Activated CD4-positive, CD25-positive, alpha-beta regulatory T cell treated with anti-CD3 and anti-CD28 coated beads, Interleukin-2, amount 50 U/mL, for 72 hours (primary cell): ENCODE results near the gene MGAT4B.
"Not testable (repeated sequence)": the region's sequence is repeated elsewhere in the genome, so short reads cannot be mapped to it uniquely, and the experiment has no call there.

ENCODE experiments used
- DNase-seq: peaks from one replicate; pipeline ENCODE4 v3.0.0; 2021

MGAT4B gene

DNA sequence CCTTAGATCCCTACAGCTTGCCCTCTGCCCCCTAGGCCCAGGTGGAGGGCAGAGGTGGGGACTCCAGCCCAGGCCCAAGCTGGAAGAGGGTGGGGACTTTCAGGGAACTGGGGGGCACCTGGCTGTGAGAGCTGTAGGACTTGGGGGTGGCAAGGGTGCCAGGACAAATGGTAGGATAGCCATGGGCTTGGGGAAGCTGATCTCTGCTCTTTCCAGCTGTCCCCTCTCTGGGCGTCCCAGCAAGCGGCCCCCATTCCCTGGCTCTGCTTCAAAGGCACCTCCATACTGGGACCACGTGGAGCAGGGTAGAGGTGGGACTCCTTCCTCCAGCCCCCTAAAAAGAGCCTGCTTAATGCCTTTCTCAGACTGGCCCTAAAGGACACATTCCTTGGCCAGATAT is 12.5 kb downstream of the MGAT4B start:
- no peak for DNase-seq

DNA sequence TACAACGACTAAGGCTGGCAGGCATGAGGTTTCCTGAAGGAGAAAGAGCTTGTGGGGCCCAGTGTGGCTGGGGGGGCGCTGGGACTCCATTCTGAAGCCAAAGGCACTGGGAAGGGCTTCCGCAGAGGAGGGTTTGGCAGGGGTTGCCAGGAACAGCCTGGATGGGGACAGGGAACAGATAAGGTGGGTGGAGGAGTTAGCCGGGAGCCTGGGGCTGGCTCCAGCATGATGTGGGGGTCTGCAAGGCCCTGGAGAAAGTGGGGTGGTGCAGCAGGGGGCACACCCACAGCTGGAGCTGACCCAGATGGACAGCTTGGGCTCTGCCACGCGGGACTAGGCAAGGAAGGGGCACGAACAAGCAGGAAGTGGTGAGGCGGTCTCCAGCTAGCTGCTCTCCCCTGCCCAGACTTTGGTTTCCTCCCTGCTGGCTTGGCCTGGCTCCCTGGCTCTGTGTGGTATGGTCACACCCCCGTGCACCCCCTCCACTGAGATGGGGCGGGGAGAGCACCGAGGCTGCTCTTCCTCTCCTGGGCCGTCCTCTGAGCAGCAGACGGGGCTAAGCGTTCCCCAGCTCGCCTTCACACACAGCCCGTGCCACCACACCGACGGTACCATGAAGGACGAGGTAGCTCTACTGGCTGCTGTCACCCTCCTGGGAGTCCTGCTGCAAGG is 13.1 kb downstream of the MGAT4B start, which contains the start of gene LTC4S:
Gene LTC4S, plus strand, starts transcription at position 519 of the 672 bp plus-strand sequence. Its CDS starts 95 bp downstream, at position 614.
- DNase-seq = no peak

DNA sequence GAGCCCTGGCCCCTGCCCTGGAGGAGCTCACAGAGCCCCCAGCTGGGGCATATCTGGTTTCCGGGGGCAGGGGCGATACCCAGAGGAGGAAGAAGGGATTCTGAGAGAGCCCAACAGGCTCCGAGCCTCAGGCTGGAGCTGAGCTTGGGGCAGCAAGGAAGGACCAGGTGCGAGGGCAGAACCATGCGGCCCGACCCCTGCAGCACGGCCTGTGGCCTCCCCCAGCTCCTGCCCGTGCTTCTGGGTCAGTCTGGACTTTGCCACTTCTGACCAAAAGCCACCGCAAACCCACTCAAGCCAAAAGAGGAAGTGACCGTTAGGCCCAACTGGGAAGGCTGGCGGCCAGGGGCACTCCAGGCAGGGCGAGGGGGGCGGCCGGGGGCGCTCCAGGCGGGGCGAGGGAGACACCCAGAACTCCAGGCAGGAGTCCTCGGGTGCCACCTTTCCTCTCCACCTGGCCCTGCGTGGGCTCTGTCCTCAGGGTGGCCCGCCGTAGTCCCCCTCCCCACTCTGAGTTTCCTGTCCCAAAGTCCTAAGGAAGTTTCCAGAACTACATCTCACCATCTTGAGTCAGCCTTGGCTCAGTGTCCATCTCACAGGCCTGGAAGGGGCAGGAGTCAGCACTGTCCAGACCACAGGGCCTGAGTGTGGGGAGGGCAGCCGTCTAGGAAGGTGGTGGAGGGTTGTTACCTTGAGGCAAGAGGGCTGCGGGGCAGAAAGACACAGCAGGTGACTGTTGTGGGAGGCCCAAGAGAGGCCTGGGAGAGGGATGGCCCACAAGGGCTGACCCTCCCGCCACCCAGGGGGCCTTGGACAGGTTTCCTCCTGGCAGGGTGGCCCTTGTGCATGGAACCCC is 13.8 kb downstream of the MGAT4B start:
- DNase-seq = no peak

DNA sequence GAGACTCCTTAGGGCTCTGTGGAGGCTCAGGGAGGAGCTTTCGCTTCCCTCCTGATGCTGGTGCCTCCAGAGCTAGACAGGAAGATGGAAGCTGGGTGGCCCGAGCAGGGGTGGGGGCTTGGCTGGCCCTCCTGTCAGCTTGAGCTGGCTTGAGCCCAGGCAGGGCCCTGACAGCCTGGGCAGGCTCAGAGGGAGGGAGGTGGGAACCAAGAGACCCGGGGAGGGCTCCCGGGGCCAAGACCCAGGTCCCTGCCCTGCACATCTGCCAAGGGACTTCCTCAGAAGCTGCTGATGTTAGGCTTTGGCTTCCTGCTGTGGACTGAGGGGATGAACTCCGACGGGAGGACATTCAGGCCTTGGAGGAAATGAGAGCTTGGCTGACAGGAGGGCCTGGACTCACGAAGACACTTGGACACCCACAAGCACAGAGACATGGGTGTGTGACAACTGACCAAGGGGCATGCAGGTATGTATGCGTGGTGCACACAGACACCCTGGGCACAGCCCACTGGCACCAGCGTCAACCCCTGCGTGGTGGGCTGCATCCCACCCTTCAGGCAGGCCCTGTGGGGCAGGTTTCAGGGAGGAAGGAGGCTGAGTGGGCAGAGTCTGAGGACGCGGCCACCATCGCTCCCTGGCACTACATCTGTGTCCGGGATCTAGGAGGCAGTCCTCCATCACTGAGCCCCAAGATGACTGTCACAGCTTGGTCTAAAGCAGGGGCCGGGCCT is 14.6 kb downstream of the MGAT4B start:
- no peak for DNase-seq

DNA sequence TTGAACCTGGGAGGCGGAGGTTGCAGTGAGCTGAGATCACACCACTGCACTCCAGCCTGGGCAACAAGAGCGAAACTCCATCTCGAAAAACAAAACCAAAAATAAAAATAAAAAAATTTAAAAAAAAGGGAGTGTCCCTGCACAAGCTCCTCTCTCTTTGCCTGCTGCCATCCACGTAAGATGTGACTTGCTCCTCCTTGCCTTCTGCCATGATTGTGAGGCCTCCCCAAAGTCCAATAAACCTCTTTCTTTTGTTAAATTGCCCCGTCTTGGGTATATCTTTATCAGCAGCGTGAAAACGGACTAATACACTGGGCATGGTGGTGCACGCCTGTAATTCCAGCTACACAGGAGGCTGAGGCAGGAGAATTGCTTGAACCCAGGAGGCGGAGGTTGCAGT is 17.4 kb downstream of the MGAT4B start:
- DNase-seq = not testable (repeated sequence)

DNA sequence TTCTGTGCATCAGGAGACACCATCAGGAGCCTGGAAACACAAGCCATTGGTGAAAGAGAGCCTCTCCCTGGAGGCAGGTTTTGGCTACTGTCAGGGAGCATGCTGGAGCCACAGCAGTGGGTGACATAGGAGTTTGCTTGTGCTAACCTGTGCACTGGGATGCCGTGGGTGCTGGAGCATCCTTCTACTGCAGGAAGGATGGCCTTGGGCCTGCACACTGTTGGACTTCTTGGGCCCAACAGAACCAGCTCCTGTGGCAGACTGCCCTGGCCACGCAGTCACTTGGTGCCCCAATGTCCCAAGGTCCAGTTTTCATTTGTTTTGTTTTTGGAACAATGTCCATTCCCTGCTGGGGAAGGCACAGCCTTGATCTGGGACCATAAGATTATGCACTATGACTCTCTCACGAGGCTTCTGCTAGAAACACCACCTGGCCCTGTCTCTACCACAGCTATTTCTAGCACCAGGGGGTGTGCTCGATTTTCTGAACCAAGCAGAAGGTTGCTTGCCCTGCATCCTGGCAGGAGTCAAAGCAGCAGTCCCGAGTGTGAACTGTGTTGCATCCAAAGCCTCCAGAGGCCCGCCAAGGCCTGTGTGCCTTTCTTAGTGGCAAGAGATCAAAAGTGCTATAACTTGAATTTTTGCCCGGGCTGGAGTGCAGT is 18.3 kb downstream of the MGAT4B start:
- no peak for DNase-seq

DNA sequence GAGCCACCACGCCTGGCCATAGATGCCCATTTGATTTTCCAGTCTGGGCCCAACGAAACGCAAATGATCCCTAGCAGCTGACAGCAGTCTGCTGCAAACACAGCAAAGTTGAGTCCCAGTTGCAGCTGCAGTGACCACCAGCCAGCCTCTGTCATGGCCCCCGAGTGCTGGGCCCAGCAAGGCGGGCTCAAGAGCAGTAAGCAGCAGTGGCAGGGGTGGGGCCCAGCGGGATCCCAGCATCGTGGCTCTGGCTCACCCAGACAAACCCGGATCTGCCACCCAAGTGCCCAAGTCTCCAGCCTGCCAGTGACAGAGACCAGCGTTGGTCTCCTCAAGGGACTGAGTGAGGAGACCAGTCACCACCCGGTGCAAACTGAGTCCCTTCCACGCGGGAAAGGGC is 19.8 kb downstream of the MGAT4B start:
- DNase-seq = no peak

DNA sequence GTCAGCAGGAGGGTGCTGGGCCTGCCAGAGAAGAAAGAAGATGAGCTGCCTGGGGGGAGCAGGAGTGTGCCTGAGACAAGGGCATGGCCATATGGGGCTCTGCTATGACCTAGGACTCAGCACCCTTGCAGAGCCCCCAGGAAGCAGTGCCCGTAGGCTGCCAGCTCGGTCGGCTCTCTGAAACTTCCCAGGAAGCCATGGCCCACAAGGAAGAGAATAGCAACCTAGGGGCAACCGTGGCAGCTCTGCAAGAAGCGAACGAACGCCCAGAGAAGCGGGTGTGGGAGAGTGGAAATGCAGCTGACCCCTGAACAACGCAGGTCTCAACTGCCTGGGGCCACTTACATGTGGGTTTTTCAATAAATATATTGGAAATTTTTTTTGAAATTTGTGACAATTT is 23.5 kb downstream of the MGAT4B start:
- no peak for DNase-seq

DNA sequence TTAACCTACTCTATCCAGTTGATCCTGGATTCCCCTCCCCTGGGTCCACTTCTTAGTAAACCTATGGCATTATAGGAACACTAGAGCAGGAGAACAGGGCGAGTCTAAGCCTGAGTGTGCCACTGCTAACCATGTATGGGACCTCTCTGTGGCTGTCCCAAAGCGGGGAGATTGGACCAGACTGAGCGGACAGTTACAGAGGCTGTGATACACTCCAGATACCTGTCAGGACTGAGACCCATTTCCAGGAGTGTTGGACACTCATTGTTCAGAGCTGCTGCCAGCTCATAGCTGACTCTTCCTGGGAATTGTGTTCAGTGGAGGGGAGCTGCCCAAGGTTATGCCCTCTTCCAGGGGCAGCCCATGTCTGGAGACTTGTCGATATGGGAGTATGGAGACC is 24.8 kb downstream of the MGAT4B start:
- no peak for DNase-seq

DNA sequence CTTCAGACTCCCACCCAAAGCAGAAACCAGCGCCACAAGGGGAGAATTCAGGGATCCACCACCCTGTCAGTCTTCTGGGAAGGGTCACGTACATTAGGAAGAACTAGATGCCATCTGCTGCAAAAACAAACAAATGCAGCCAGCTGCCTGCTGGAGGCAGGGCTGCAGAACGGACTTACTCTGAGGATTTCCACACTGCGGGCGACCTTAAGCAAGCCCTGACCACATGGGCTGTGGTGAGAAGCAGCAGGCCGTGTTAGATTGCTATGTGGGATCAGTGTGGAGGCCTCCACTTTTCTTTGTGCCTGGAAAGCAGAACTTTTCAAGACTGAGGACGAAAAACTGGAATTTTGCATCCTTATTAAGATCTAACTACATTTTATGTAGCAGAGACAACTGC is 26.3 kb downstream of the MGAT4B start:
- DNase-seq = no peak

DNA sequence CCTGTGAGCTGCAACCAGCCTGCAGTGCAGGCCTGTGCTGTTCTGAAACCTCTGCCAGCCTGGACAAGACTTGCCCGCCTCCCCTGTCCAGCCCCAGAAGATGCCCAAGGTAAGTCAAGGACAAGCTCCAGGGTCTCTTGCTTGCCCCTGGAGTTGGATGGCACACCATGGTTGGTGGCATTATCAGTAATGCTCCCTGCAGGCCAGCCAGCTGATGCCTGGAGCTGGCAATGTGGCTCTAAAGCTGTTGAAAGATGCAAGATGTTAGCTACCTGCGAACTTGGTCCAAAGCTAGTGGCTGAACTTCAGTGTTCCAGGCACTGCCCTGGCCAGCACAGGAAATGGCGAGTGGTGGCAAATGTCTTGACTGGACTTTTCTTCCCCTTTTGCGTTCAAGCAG is 26.8 kb downstream of the MGAT4B start:
- DNase-seq = no peak

DNA sequence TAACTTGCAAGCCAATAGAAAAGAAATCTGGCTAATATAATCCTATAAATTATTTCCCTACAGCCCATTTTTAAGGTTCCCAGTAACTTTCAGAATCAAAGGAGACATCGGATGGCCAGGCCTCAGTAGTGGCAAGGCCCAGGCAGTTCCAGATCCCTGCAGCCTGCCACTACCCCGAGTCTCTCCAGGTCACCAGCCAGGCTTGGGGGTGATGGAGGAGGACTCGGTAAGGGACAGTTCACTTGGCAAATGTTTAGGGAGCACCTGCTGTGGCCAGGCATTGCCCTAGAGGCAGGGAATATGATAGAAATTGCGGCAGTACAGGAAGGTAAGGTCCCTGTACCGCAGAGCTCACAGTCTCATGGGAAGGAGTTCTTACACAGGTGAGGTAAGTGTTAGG is 28.1 kb downstream of the MGAT4B start:
- DNase-seq = no peak

DNA sequence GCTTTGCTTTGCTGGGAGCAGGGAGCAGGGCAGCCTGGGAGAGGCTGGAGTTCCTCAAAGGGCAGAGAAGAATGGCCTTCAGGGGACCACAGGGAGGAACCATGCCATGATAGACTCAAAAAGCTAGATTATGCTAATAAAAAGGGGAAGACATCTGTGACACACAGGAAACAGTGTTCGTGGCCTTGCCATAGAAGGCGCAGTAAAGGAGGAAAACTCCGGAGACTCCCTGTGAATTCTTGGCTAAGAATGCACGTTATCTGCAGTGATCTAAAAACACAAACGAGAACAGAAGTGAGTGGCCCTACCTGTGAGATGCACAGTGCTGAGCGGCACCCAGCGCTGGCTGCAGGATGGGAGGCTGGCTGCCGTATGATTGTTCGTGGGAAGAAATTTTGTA is 28.8 kb downstream of the MGAT4B start:
- no peak for DNase-seq

DNA sequence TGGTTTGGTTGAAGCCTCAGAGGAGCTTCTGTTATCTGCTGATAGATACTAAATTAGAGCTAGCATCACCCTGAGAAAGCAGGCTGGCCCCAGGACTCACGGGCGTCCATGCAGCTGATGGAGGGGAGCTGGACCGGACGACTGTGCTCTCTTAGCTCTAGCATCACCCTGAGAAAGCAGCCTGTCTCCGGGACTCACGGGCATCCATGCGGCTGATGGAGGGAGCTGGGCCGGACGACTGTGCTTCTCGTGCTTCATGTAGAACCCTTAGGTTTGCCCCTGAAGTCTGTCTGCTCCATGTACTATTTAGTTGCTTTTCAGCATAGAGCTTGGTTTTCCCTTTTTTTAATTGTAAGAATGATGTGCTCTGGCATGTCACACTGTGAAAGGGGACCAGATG is 29.2 kb downstream of the MGAT4B start:
- DNase-seq = no peak

DNA sequence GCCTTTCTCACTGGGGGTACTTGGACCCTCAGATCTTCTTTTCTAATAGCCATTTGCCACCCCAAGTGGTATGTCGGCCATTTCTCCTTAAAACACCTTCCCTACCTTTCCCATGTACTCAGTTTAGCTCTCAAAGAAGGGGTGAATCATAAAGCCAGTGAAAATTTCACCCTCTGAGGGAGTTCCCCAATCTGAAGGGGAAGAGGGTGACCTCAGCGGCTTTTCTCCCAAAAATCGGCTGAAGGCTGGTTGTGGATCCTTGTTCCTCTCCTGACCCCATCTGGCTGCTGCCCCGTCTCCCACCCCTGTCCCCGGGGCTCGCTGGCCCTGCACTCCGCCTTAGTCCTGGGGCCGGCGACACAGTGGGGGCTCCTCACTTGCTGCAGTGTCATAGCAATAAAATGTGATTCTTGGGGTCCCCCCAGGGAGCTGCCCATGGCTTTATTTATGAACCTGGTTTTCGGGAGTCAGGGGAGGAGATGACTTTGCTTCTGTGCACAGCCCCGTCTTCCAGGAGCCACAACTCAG is 30.2 kb downstream of the MGAT4B start:
- DNase-seq = no peak

DNA sequence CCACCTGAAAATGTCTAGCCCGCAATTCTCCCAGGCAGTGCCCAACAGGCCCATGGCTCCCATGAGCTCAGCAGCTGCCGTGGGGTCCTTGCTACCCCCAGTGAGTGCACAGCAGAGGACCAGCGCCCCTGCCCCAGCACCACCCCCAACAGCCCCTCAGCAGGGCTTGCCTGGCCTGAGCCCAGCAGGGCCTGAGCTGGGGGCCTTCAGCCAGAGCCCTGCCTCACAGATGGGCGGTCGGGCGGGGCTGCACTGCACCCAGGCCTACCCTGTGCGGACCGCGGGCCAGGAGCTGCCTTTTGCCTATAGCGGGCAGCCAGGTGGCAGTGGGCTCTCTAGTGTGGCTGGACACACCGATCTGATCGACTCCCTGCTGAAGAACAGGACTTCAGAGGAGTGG is 32.2 kb downstream of the MGAT4B start:
- DNase-seq = no peak

DNA sequence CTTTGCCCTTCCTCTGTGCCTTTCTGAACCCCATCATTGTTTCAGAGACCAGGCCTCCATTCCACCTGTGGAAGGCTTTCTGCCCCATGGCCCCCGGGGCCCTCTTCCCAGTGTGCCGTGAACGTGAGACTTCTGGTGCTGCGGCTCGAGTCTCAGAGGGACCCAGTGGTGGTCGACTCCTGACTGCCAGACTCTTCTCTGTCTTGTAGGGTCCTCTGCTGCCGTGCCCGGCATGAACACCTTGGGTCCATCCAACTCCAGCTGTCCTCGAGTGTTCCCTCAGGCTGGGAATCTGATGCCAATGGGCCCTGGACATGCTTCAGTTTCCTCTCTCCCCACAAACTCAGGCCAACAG is 33.0 kb downstream of the MGAT4B start:
- no peak for DNase-seq

DNA sequence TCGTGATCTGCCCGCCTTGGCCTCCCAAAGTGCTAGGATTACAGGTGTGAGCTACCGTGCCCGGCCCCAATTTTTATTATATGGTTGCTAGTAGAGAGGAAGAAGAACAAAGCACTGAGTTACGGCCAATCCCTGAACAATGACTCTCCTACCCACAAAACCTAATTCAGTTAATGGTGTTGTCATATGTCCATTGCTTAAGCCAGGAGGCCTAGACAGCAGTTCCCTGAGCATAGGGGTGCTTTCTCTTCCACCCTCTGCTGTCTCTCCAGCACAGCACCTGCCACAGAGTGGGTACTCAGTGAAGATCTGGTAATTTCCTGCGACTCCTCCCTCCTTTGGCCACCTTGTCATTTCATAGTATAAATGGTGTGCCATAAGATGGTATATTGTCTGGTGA is 34.3 kb downstream of the MGAT4B start:
- no peak for DNase-seq

DNA sequence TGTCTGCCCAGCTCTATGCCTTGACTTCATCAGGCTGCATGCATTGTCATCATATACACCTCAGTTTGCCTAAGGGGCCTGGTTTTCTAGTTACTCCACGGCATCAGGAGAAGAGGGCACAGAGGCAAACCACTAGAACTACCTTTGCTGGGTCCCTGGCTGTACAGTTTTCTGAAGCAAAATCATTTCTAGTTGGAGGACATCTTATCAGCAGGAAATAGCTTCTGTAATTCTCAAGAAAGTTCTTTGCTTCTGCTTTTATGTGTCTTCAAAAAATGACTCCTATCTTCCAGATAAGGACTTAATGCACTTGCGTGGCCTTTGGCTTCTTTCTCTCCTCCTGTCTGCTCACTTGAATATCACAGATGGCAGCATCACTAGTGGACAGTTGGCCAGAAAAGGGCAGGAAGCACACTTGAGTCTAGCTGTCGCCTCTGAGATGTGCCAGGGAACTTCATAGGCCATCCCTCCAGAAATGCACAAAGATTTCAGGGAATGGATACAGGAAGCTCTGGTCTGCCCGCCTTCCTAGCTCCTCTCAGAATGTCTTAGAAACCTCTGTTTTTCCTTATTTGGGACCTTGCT is 35.3 kb downstream of the MGAT4B start:
- DNase-seq = no peak

DNA sequence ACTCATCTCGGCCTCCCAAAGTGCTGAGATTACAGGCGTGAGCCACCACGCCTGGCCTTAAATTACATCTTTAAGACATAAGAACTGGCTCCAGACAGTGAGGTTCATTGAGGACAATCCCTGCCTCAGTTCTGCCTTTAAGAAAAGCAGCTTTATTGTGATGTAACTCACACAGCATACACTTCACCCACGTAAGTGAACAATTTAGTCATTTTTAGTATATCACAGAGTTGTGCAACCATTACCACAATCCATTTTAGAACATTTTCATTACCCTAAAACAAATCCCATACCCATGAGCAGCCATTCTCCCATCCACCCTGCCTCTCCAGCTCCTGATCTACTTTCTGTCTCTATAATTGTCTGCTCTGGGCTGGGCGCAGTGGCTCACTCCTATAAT is 36.9 kb downstream of the MGAT4B start:
- DNase-seq = no peak

DNA sequence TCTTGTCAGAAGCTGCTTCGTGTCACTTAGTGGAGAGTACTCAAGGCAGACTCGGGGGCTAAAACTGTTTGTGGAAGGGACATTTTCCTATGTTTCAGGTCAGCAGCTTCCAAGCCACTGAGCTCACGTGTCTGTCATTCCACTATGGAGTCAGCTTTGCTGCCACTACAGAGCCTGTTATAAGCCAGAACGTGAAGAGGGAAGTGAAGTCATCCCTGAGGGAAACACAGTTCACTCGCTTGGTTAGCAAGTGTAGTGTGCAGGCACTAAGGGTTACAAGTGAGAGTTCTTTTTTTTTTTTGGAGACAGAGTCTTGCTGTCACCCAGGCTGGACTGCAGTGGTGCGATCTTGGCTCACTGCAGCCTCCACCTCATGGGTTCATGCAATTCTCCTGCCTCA is 37.4 kb downstream of the MGAT4B start:
- no peak for DNase-seq

DNA sequence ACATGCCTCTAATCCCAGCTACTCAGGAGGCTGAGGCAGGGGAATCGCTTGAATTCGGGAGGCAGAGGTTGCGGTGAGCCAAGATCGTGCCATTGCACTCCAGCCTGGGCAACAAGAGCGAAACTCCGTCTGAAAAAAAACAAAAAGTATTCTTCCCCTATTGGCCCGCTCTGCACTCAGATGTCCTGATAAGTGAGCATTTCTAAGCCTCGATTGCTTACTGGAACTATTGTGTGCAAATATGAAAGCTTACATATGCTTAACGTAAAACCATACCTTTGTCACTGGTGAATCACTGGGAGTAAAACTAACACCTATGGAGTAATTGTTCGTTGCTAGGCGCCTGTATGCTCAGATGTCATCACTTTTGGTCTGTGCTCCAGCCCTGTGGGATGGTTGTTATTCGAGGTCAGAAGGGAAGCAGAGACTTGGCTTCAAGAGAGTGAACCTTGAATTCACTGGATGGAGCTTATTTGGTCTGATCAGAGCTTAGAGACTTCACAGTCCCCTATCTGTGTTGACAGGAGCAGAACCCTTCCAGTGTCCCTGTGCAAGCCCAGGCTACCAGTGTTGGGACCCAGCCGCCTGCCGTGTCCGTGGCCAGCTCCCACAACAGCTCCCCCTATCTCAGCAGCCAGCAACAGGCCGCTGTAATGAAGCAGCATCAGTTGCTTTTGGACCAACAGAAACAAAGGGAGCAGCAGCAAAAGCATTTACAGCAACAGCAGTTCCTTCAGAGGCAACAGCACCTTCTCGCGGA is 38.2 kb downstream of the MGAT4B start:
- DNase-seq = no peak
